Left ventricle myocardium superior (tissue), 1 donor: Measurements from ENCODE around the gene ASMTL. TPM values are rescaled to one million over a fixed set of nuclear protein-coding genes. Genes with fewer than 3 reads are reported as not detected.
"Not testable (repeated sequence)": the region's sequence is repeated elsewhere in the genome, so short reads cannot be mapped to it uniquely, and the experiment has no call there.

Experiments used
- ATAC-seq: fragments of 200-7000 bp; cut with Tn5 transposase; one replicate; pipeline ENCODE4 v1.9.1; 2020; ENCODE audit warnings: mild to moderate bottlenecking, moderate library complexity
- DNase-seq: peaks from one replicate; pipeline ENCODE4 v3.0.0-alpha.2; 2020
- intact Hi-C: fragments of 100-400 bp; cut with micrococcal nuclease; formaldehyde crosslinking; loops from one replicate; pipeline ENCODE4 v1.11.0; 2022
- long read RNA-seq: library from polyadenylated mRNA; unstranded; transcript quantifications from one replicate; pipeline ENCODE4 v2.0.0, GENCODE V29; 2021
- total RNA-seq: library from RNA; stranded (reverse); fragmentation: NEBNext Ultra II Directional; extraction: Animal tissue kit (Norgen Biotek cat#: 25700); gene quantifications from one replicate; pipeline ENCODE4 v1.2.1, GENCODE V29; 2021
- donor health status: DM: no; HTN: yes; CAD: no; lungs with severe emphysema.

The ASMTL gene, protein sequence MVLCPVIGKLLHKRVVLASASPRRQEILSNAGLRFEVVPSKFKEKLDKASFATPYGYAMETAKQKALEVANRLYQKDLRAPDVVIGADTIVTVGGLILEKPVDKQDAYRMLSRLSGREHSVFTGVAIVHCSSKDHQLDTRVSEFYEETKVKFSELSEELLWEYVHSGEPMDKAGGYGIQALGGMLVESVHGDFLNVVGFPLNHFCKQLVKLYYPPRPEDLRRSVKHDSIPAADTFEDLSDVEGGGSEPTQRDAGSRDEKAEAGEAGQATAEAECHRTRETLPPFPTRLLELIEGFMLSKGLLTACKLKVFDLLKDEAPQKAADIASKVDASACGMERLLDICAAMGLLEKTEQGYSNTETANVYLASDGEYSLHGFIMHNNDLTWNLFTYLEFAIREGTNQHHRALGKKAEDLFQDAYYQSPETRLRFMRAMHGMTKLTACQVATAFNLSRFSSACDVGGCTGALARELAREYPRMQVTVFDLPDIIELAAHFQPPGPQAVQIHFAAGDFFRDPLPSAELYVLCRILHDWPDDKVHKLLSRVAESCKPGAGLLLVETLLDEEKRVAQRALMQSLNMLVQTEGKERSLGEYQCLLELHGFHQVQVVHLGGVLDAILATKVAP
- 34.3 TPM for total RNA-seq
- long read RNA-seq, transcript ASMTL-201 (13 exons, 2,027 nt) = major isoform, 137 of 159 reads
- long read RNA-seq, partial matches to known transcripts = 12 of 159 reads
- long read RNA-seq, other reads (novel, unspliced or antisense) = 8 of 159 reads

DNA sequence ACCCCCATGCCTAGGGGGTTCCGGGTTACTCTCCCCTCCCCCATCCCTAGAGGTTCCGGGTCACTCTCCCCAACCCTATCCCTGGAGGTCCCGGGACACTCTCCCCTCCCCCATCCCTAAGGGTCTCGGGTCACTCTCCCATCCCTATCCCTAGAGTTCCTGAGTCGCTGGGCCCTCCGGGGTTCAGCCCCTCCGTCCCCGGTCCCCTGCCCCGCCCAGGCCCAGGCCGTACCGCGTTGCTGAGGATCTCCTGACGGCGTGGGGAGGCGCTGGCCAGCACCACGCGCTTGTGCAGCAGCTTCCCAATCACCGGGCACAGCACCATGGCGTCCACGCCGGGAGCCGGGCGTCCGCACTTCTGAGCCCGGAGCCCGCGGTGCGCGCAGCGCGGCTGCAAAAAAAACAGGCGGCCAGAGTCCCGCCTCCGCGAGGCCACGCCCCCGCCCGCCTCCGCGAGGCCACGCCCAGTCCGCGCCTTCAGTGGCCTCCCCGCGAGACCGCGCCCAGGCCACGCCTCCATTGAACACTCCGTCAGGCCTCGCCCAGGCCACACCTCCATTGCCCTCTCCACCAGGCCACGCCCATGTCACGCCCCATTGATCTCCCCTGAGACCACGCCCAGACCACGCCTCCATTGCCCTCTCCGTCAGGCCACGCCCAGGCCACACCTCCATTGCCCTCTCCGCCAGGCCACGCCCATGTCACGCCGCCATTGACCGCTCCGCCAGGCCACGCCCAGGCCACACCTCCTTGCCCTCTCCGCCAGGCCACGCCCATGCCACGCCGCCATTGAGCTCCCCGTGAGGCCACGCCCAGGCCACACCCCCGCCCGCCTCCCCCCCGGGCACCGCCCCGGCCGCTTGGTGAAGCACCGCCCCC is at the start of gene ASMTL:
TSS of gene ASMTL (minus strand) at position 394 of the 879 bp plus-strand sequence. CDS start at position 325, 69 bp downstream.
- peak; percentile 100 for DNase-seq
- intact Hi-C loops = loop anchor here (10.0 kb wide), 1 partner anchor 1152 kb away; no protein-coding TSS in a partner anchor
- peak; percentile 92 for ATAC-seq

DNA sequence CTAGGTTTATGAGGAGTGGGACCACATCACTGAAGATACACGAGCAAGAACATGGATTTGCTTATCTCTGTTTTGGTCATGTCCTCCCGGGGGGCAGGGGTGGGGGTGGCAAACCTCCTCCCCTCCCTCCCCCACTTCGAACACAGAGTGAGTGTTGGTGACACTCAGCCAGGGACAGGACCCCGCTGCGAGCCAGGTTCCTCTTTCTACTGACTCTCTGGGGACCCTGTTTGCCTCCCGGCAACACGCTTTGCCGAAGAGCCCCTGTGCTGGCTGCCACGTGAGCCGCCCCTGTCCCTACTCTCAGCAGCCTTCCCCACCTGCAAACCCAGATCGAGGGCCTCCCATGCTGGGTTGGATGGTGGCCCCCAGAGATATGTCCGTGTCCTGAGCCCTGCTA is 49.5 kb upstream of the ASMTL start:
- DNase-seq = no peak
- intact Hi-C loops = no loop called here
- ATAC-seq = no peak

DNA sequence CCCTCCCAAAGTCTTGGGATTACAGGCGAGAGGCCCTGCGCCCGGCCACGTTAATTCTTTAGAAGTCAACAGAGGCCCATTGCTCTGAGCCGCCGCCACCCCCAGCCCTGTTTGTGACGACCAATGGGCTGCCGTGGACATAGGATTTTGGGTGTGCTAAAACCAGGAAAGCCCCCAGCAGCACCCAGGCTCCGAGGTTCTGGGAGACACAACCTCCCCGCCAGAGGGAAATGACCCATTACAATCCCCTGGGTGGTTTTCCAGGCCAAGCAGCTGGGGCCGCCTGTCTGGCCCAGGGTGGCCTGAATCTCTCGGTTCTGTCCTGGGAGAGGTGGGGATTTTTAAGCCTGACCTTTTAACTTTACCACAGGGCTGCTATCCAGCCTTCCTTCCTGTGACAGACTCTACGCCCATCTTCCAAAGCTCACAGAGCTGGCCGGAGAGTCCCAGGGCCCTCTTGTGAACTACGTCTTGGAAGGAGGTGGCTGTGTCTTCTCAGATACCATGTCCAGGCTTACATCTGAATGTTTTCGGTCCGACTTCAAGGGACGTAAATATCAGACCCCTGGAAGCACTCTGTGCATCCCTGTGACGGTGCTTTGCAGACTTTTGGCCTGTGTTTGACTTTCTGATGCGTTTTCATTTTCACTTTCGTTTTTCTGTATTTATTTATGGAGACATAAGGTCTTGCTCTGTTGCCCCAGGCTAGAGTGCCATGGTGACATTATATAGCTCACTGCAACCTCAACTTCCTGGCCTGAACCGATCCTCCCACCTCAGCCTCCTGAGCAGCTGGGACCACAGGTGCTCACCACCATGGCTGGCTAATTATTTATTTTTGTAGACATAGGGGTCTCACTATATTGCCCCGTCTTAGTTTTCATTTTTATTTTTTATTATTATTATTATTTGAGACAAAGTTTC is 48.3 kb upstream of the ASMTL start:
- ATAC-seq (peak; percentile 55), DNase-seq (no peak)
- intact Hi-C loops = no loop called here

DNA sequence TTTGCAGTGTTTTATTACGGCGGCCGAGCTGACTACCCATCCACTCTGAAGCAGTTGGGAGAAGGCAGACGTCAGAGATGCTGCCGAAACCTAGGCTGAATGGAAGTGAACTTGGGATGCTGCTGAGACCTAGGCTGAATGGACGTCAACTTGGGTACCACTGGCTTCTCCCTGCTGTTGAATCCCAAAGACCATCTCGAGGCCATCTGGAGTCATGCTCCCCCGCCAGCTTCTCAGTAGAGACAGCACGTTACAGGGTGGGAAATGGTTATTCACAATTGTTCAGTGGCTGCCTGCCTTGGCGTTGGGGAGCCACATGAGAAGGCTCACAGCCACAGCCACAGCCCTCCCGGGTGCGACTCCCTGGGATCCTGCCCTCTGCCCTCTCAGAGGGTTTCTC is 43.4 kb upstream of the ASMTL start:
- intact Hi-C loops = no loop called here
- DNase-seq (no peak), ATAC-seq (no peak)

DNA sequence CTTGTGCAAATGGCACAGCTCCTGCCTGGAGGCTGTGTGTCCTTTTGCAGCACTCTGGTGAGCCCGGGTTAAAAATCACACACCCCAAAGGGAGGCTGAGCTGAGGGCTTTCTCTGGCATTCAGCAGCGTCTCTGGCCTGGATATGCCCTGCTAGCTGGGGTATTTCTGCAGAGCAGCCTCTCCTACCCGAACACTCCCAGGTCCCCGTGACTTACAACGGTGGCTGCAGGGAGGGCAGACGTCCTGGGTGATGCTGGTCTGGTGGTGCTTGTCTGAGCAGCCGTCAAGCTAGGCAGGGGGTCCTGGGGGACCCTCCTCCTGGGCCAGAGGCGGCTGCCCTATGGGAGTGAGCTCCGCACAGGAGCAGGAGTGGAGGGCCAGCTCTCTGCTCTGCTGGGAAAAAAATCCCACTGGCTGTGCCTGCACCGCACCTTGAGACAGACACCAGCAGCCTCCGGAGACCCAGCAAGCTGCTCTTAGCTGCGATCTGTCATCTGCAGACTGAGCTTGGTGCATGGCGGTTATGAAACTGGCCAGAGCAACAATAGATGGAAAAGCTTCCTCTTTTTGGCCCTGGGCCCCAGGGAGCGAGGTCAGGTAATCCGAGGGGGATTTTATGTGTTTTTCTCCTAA is 41.3 kb upstream of the ASMTL start:
- intact Hi-C loops = no loop called here
- ATAC-seq (no peak), DNase-seq (peak; percentile 19)

DNA sequence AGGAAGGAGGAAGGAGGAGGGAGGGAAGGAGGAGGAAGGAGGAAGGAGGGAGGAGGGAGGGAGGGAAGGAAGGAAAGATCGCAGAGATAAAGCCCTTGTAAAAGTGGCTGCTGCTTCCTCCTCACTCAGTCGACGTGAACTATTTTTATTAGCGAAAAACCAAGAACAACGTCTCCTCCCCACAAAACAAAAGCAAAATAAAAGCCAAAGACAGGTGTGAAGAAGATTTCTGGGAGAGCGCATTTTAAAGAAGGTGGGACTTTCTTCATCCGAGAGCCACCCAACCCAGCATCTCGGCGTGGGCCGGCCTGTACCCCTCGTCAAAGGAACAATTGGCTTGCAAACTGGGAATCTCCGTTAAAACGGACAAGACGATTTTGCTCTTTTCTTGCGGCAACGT is 40.7 kb upstream of the ASMTL start:
- DNase-seq (no peak), ATAC-seq (no peak)
- intact Hi-C loops = no loop called here

DNA sequence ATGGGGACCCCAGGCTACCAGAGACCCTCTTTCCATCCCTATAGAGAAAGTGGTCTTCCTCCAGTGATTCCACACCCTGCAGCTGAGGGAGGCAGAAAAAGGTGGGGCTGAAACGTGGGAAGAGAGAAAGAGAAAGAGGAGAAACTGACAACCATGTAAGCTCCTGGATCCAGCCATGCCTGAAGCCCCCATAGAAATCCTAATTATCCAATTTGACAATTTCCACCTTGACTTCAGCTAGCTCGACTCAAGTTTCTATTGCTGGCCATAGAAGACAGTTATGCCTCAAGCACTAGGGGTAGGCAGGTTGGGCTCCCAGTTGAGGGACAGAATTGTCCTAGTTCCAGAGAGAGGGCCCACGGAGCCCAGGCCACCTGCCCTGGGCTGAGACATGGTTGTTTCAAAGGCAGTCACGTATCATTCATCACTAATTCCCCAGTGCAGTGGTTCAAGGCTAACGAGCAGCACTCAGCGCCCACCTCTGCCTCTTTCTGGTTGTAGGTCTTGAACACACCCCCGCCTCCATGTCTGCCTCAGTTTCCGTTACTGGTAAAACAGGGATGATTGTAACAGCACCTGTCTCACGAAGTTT is 39.8 kb upstream of the ASMTL start:
- ATAC-seq (no peak), DNase-seq (no peak)
- intact Hi-C loops = no loop called here

DNA sequence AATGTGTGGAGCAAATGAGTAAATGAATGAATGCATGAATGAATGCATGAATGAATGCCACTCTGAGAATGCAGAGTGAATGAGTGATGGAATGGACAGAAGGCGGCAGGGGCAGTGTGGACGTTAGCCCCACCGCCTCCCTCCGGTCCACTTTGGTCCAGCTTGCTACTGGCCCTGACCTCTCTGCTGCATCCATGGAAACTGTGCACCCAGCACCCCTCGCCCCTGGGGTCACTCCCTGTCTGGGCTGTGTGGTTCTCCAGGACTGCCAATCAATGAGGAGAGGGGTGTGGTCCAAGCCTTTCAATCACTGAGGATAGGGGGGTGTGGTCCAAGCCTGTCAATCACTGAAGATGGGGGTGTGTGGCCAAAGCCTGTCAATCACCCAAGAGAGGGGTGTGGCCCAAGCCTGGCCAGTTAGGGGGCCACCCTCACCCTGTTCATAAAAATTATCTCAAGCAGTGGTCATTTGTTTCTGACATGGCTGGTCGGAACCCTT is 39.2 kb upstream of the ASMTL start:
- intact Hi-C loops = no loop called here
- no peak for DNase-seq
- no peak for ATAC-seq

DNA sequence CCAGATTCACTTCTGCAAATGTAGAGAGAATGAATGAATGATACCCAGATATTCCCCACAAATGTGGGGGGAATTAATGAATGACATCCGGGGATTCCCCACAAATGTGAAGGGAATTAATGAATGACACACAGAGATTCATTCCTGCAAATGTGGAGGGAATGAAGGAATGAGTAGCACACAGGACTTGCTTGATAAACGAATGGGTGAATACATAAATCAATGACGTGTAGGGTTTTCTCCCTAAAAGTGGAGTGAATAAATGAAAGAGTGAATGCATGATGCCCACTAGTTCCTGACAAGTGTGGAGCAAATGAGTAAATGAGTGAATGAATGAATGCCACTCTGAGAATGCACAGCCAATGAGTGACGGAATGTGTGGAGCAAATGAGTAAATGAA is 38.5 kb upstream of the ASMTL start:
- DNase-seq, ATAC-seq, intact Hi-C loops: not testable (repeated sequence)

DNA sequence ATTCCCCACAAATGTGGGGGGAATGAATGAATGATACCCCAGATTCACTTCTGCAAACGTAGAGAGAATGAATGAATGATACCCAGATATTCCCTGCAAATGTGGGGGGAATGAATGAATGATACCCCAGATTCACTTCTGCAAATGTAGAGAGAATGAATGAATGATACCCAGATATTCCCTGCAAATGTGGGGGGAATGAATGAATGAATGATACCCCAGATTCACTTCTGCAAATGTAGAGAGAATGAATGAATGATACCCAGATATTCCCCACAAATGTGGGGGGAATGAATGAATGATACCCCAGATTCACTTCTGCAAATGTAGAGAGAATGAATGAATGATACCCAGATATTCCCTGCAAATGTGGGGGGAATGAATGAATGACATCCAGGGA is 38.0 kb upstream of the ASMTL start:
- intact Hi-C loops, ATAC-seq, DNase-seq: not testable (repeated sequence)

DNA sequence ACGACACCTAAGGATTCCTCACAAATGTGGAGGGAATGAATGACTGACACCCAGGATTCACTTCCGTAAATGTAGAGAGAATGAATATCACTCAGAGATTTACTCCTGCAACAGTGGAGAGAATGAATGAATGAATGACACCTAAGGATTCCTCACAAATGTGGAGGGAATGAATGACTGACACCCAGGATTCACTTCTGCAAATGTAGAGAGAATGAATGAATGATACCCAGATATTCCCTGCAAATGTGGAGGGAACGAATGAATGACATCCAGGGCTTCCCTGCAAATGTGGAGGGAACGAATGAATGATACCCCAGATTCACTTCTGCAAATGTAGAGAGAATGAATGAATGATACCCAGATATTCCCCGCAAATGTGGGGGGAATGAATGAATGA is 36.6 kb upstream of the ASMTL start:
- intact Hi-C loops, ATAC-seq, DNase-seq: not testable (repeated sequence)

DNA sequence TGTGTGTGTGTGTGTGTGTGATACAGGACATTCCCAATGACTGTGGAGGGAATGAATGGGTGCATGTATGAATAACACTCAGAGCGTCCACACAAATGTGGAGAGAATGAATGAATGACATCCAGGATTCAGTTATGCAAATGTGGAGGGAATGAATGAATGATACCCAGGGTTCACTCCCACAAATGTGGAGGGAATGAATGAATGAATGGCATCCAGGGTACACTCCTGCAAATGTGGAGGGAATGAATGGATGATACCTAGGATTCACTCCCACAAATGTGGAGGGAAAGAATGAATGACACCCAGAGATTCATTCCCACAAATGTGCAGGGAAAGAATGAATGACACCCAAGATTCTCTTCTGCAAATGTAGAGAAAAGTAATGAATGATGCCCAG is 36.0 kb upstream of the ASMTL start:
- intact Hi-C loops = no loop called here
- no peak for DNase-seq

DNA sequence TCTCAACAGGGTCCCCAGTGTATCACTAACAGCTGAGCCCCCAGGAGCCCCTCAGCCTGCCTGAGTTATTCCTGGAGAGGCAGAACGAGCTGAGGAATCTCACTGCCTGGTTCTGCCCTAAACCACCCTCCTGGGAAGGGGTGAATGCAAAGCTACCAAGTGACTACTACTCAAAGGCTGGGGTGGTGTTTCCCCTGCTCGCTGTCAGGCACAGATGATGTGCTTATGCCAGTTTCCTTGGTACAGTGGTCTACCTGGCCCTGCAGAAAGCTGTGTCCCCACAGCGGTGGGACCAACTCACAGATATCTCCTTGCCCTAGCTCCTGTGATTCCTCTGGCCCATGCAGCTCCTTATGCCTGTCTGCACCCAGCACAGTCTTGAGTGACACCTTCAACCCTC is 35.4 kb upstream of the ASMTL start:
- intact Hi-C loops = no loop called here
- no peak for ATAC-seq
- no peak for DNase-seq

More for the DNA sequence above, 36.0 kb upstream of the ASMTL start:
- no peak for ATAC-seq

DNA sequence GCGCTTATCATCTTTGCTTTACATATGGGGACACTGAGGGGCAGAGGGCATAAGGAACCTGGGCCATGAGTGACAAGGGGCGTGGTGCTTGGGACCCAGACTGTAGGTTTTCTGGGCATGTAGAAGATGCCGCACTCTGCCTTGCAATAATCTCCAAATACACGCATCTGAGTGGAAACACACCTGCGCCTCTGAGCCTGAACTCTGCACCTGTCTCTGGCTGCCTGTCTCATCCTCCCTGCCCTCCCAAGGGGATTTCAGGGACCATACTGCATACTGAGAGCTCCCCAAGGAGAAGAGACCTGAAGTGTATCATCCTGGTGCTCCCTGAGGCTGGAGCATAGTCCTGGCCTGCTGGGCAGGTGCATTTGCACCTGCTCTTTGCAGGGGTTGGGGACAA is 34.7 kb upstream of the ASMTL start:
- intact Hi-C loops = no loop called here
- DNase-seq (no peak), ATAC-seq (no peak)

DNA sequence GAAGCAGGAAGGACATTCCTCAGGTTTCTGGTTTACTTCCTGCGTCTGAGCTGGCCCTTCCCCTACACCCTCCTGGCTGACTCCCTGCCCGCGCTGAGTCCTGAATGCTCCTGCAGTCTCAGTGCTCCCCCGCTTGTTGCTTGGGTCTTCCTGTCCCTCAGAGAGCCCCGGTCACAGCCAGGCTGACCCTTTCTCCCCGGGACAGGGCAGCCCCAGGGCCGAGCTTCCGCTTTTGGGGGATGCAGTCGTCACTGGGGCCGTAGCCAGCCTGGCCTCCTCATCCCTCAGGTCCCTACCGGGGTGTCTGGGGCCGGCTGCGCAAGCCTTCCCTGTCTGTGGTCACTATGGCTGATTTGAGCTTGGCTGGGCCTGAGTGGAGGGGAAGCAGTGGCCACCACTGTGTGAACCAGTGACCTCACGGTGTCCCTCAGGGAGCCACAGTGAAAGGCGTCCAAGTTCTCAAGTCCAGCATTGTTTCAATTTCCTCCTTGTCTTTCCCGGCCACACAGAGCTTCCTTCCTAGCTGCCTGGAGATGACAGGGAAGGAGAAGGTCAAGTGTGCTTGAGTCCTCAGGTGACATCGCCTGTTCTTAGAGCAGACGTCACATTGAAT is 34.1 kb upstream of the ASMTL start:
- intact Hi-C loops = no loop called here
- ATAC-seq (peak; percentile 88), DNase-seq (peak; percentile 63)

DNA sequence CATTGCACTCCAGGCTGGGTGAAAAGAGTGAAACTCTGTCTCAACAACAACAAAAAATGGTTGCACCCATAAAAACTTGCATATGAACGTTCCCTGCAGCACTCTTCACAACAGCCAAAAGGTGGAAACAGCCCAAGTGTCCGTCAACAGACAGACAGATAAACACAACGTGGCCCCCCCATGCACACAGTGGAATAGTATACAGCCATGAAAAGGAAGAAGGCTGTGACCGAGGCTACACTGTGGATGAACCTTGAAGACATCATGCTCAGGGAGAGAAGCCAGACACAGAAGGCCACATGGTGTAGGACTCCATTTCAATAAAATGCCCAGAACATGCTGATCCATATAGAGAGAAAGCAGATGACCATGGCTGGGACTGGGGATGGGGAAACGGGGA is 33.5 kb upstream of the ASMTL start:
- DNase-seq (peak; percentile 14), ATAC-seq (no peak)
- intact Hi-C loops = no loop called here

DNA sequence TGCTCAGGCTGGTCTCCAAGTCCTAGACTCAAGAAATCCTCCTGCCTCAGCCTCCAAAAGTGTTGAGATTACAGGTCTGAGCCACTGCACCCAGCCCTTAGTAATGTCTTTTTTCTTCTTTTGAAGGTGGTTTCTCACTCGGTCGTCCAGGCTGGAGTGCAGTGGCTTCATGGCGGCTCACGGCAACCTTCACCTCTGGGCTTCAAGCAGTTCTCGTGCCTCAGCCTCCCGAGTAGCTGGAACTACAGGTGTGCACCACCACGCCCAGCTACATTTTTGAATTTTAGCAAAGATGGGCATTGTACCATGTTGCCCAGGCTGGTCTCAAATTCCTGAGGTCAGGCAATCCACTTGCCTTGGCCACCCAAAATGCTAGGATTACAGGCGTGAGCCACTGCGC is 32.3 kb upstream of the ASMTL start:
- DNase-seq (no peak), ATAC-seq (no peak)
- intact Hi-C loops = no loop called here
